ENCODE data around the gene NHEJ1. TPM values are rescaled to one million over a fixed set of nuclear protein-coding genes. Genes with fewer than 3 reads are reported as not detected.
A peak's percentile ranks its signal among the peaks of the same experiment; 100 is the strongest.

NHEJ1 gene
- total RNA-seq, 1 donor = 21.7 TPM

DNA sequence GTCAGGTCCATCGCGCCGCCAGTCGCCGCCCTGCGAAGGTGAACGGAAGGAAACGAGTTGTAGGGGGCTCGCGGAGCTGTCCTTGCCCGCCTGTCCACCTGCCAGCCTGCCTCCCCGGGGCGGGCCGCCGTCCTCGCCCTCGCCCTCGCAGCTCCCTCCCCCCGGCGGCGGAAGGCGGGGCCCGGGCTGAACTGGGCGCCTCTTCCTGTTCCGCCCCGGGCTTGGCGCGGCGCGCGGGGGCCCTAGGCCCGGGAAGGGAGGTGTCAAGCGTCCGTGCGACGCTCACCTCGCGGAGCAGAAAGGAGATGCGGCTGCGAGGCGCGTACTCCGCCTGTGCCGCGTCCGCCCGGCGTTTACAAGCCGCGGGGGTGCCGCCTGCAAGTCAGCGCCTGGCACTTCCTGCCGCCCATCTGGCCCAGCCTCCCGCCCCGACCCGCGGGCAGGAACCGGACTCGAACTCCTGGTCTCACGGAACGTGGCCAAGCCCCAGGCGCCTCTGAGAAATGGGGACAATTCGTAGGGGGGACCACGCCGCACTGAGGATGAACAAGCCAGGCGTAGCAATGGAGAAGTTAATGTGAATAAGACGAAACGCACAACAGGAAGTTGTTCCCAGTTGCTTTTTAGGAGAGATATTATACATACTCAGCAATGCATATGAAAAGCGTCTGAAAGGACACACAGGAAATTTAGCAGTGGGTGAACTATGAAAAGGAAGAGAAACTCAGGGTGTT lies 16.4 kb upstream of the NHEJ1 start, which contains the start of gene CNPPD1:
TSS of gene CNPPD1 (minus strand) at position 108 of the 734 bp plus-strand sequence. CDS start at position 11, 97 bp downstream.
- peak within 1 kb of the TSS; percentile 83 for H3K27ac ChIP-seq (ENCODE audit: low read depth, low read length)
- H4K20me1 ChIP-seq (ENCODE audit: insufficient read depth, low read length) = peaks cover 13% of the 10 kb centered on the region
- peak within 1 kb of the TSS; percentile 78 for H3K4me3 ChIP-seq (ENCODE audit: insufficient read depth, low read length)
- H3K79me2 ChIP-seq (ENCODE audit: insufficient read depth, low read length) = peaks cover 55% of the 10 kb centered on the region
- no peaks in the 10 kb centered on the region for H3K27me3 ChIP-seq (ENCODE audit: insufficient read depth, low read length)
- peaks cover 30% of the 10 kb centered on the region for H3K4me1 ChIP-seq (ENCODE audit: insufficient read depth, low read length)
- peak; percentile 96 for DNase-seq (ENCODE audit: insufficient read length, low spot score, missing footprints)
- H3K36me3 ChIP-seq (ENCODE audit: insufficient read depth, low read length) = peaks cover 36% of the 10 kb centered on the region
- no peak for TF ChIP-seq CTCF (IDR thresholded peaks at IDR 0.05; ENCODE audit: extremely low read depth, low read depth, low read length)
- H3K4me2 ChIP-seq (ENCODE audit: insufficient read depth, low read length) = peak within 1 kb of the TSS; percentile 94
- H3K9me3 ChIP-seq (ENCODE audit: low read depth, low read length) = no peaks in the 10 kb centered on the region
- H2AFZ ChIP-seq (ENCODE audit: low read length) = peak within 1 kb of the TSS; percentile 89

GRCh38 chr2:219175928-219176817 lies 15.6 kb upstream of the NHEJ1 start:
- H3K27me3 ChIP-seq (ENCODE audit: insufficient read depth, low read length) = no peaks in the 10 kb centered on the region
- TF ChIP-seq CTCF (IDR thresholded peaks at IDR 0.05; ENCODE audit: extremely low read depth, low read depth, low read length) = no peak
- H3K4me1 ChIP-seq (ENCODE audit: insufficient read depth, low read length) = peaks cover 32% of the 10 kb centered on the region
- peaks cover 51% of the 10 kb centered on the region for H3K79me2 ChIP-seq (ENCODE audit: insufficient read depth, low read length)
- H3K36me3 ChIP-seq (ENCODE audit: insufficient read depth, low read length) = peaks cover 31% of the 10 kb centered on the region
- H2AFZ ChIP-seq (ENCODE audit: low read length) = peak overlapping the region; percentile 89
- no peaks in the 10 kb centered on the region for H3K9me3 ChIP-seq (ENCODE audit: low read depth, low read length)
- H3K4me2 ChIP-seq (ENCODE audit: insufficient read depth, low read length) = peak overlapping the region; percentile 94
- H3K4me3 ChIP-seq (ENCODE audit: insufficient read depth, low read length) = peak overlapping the region; percentile 78
- peak overlapping the region; percentile 83 for H3K27ac ChIP-seq (ENCODE audit: low read depth, low read length)
- peaks cover 13% of the 10 kb centered on the region for H4K20me1 ChIP-seq (ENCODE audit: insufficient read depth, low read length)
- DNase-seq (ENCODE audit: insufficient read length, low spot score, missing footprints) = peak; percentile 82

- Histone ChIP-seq H3K79me2 (ENCODE audit: insufficient read depth, low read length) (peaks cover 48% of the 10 kb centered on the region), H3K36me3 (ENCODE audit: insufficient read depth, low read length) (peaks cover 25% of the 10 kb centered on the region), H3K9me3 (ENCODE audit: low read depth, low read length) (no peaks in the 10 kb centered on the region), H2AFZ (ENCODE audit: low read length) (no peak overlapping the region), H3K27ac (ENCODE audit: low read depth, low read length) (peak overlapping the region; percentile 83), H3K4me3 (ENCODE audit: insufficient read depth, low read length) (peak overlapping the region; percentile 78), H4K20me1 (ENCODE audit: insufficient read depth, low read length) (peaks cover 13% of the 10 kb centered on the region), H3K4me1 (ENCODE audit: insufficient read depth, low read length) (peaks cover 36% of the 10 kb centered on the region), H3K4me2 (ENCODE audit: insufficient read depth, low read length) (peak overlapping the region; percentile 94), H3K27me3 (ENCODE audit: insufficient read depth, low read length) (no peaks in the 10 kb centered on the region)
- no peak for DNase-seq (ENCODE audit: insufficient read length, low spot score, missing footprints)
- TF ChIP-seq CTCF (IDR thresholded peaks at IDR 0.05; ENCODE audit: extremely low read depth, low read depth, low read length) = no peak
These were observed 14.9 kb upstream of the NHEJ1 start for GRCh38 chr2:219175486-219175885.

DNA sequence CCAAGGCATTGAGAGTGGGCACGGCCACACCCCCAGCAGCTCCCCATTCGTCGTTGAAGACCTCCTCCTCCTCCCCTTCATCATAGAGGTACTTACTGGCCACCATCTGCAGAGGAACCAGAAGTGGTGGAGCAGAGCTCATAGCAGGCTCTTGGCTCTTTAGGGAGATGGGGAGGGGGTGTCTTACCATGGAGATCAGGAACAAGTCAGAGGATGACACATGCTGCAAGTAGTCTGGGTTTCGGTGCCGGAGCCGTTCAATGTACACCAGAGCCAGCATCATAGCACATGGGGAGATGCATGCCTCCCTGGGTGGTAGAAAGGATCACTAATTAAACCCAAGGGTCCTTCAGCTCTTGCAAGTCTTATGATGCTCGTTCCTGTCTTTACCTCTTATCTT lies 14.2 kb upstream of the NHEJ1 start:
- H3K4me1 ChIP-seq (ENCODE audit: insufficient read depth, low read length) = peaks cover 36% of the 10 kb centered on the region
- no peaks in the 10 kb centered on the region for H3K27me3 ChIP-seq (ENCODE audit: insufficient read depth, low read length)
- H3K27ac ChIP-seq (ENCODE audit: low read depth, low read length) = peak overlapping the region; percentile 9
- H3K9me3 ChIP-seq (ENCODE audit: low read depth, low read length) = no peaks in the 10 kb centered on the region
- TF ChIP-seq CTCF (IDR thresholded peaks at IDR 0.05; ENCODE audit: extremely low read depth, low read depth, low read length) = no peak
- no peak overlapping the region for H3K4me2 ChIP-seq (ENCODE audit: insufficient read depth, low read length)
- peaks cover 41% of the 10 kb centered on the region for H3K79me2 ChIP-seq (ENCODE audit: insufficient read depth, low read length)
- no peak overlapping the region for H3K4me3 ChIP-seq (ENCODE audit: insufficient read depth, low read length)
- H2AFZ ChIP-seq (ENCODE audit: low read length) = no peak overlapping the region
- peaks cover 13% of the 10 kb centered on the region for H4K20me1 ChIP-seq (ENCODE audit: insufficient read depth, low read length)
- H3K36me3 ChIP-seq (ENCODE audit: insufficient read depth, low read length) = peaks cover 18% of the 10 kb centered on the region
- DNase-seq (ENCODE audit: insufficient read length, low spot score, missing footprints) = no peak

All from osteoblast (primary cell).